Thyroid gland (tissue), 4 donors: Measurements from ENCODE around the gene ARL8A. TPM values are rescaled to one million over a fixed set of nuclear protein-coding genes. Genes with fewer than 3 reads are reported as not detected.

Source experiments
- DNase-seq, 2 donors: peaks; one replicate each; pipeline ENCODE4 v3.0.0-alpha.2; 2019
- H3K27ac ChIP-seq, 3 donors: fragments of 200-600 bp; sonication (generic); 1 replicate in 2 of 3; 2 replicates in 1 of 3; pipeline ENCODE4 v1.5.1; 2016 to 2019; ENCODE audit warnings: mild to moderate bottlenecking in 1 of 3, moderate library complexity in 1 of 3
- H3K27me3 ChIP-seq: fragments of 200-600 bp; sonication (generic); one replicate; pipeline ENCODE4 v1.5.1; 2019
- H3K36me3 ChIP-seq, 2 donors: fragments of 200-600 bp; sonication (generic); one replicate each; pipeline ENCODE4 v1.5.1; 2016 to 2019
- H3K4me1 ChIP-seq, 2 donors: fragments of 200-600 bp; sonication (generic); one replicate each; pipeline ENCODE4 v1.5.1; 2017 to 2019
- H3K4me3 ChIP-seq, 3 donors: fragments of 200-600 bp; sonication (generic); replicated peaks in 1 of 3; 1 replicate in 2 of 3; 2 replicates in 1 of 3; pipeline ENCODE4 v1.5.1; 2016; ENCODE audit warnings: mild to moderate bottlenecking in 1 of 3
- H3K9me3 ChIP-seq: fragments of 200-600 bp; sonication (generic); one replicate; pipeline ENCODE4 v1.5.1; 2017
- POLR2A ChIP-seq, 2 donors: fragments of 450-650 bp; IDR thresholded peaks; one replicate each; pipeline ENCODE4 v1.6.1; 2017; ENCODE audit warnings: antibody characterized with exemption in 2 of 2, mild to moderate bottlenecking in 2 of 2, moderate library complexity in 1 of 2
- WGBS, 2 donors: methylation state at CpG; one replicate each; pipeline ENCODE4 v1.1.5; 2017; 5-methylcytosine and 5-hydroxymethylcytosine counted together
- intact Hi-C: fragments of 100-400 bp; cut with DNase I; formaldehyde crosslinking; loops from one replicate; pipeline ENCODE4 v1.15.1; 2023
- total RNA-seq, 4 donors: library from RNA; depleted of rRNA; stranded (reverse); fragments of >200 nt; gene quantifications; one replicate each; pipeline ENCODE4 v1.2.3, GENCODE V29; 2016
- TF ChIP-seq, protein P1 (sequence below), 6 experiments: fragments of 200-600 bp in 3 of 6; fragments of 450-650 bp in 3 of 6; sonication (generic) in 3 of 6; IDR thresholded peaks; one replicate each; pipeline ENCODE4 v1.5.1; 2016 to 2019; ENCODE audit warnings: antibody characterized with exemption in 6 of 6, mild to moderate bottlenecking in 2 of 6, inconsistent platforms in 1 of 6, moderate library complexity in 1 of 6

ARL8A gene
- total RNA-seq, 4 donors from 2014 or later, result 31.2 to 38.6 (median 35.0) TPM

DNA sequence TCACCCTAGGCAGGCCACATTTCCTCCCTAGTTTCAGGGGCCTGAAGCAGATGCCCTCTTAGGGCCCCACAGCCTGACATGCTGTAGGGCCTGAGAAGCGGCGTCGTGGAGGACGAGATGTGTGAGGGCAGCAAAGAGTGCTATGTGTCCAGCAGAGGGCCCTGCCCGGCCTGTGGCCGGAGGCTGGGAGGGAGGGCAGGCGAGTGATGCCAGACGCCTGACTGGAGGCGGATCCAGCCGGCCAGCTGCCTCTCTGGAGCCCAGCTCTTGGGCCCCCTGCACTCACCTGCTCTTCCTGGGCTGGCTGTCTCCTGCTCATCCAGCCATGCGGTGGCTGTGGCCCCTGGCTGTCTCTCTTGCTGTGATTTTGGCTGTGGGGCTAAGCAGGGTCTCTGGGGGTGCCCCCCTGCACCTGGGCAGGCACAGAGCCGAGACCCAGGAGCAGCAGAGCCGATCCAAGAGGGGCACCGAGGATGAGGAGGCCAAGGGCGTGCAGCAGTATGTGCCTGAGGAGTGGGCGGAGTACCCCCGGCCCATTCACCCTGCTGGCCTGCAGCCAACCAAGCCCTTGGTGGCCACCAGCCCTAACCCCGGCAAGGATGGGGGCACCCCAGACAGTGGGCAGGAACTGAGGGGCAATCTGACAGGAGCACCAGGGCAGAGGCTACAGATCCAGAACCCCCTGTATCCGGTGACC is 21.8 kb downstream of the ARL8A start, which contains the start of gene GPR37L1:
Gene GPR37L1, plus strand, starts transcription at position 279 of the 697 bp plus-strand sequence. Its CDS starts 47 bp downstream, at position 326.
- Histone ChIP-seq H3K4me1 (peaks cover 9 to 18% of the 10 kb centered on the region in 2 donors), H3K36me3 (no peaks in the 10 kb centered on the region), H3K27me3 (no peaks in the 10 kb centered on the region), H3K27ac (peak within 1 kb of the TSS; percentile 24 to 61 (median 40)), H3K4me3 (no peak within 1 kb of the TSS), H3K9me3 (no peaks in the 10 kb centered on the region)
- intact Hi-C loops, result no loop called here
- DNase-seq, result peak; percentile 92 to 93
- no peak for TF ChIP-seq POLR2A (IDR thresholded peaks at IDR 0.05)
- TF ChIP-seq, protein P1, sequence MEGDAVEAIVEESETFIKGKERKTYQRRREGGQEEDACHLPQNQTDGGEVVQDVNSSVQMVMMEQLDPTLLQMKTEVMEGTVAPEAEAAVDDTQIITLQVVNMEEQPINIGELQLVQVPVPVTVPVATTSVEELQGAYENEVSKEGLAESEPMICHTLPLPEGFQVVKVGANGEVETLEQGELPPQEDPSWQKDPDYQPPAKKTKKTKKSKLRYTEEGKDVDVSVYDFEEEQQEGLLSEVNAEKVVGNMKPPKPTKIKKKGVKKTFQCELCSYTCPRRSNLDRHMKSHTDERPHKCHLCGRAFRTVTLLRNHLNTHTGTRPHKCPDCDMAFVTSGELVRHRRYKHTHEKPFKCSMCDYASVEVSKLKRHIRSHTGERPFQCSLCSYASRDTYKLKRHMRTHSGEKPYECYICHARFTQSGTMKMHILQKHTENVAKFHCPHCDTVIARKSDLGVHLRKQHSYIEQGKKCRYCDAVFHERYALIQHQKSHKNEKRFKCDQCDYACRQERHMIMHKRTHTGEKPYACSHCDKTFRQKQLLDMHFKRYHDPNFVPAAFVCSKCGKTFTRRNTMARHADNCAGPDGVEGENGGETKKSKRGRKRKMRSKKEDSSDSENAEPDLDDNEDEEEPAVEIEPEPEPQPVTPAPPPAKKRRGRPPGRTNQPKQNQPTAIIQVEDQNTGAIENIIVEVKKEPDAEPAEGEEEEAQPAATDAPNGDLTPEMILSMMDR (IDR thresholded peaks at IDR 0.05), result peak; percentile 42 to 83 (median 72)
- WGBS, 2 donors, result 28 to 42% methylated on average over 10 to 17 of the region's 19 CpGs

GRCh38 chr1:202121006-202121405 is 23.5 kb downstream of the ARL8A start:
- Histone ChIP-seq H3K27ac (no peak overlapping the region), H3K27me3 (no peaks in the 10 kb centered on the region), H3K36me3 (no peaks in the 10 kb centered on the region), H3K9me3 (no peaks in the 10 kb centered on the region), H3K4me1 (peaks cover 9 to 18% of the 10 kb centered on the region in 2 donors), H3K4me3 (no peak overlapping the region)
- WGBS, 2 donors, result 76 to 80% methylated on average over 7 of the region's 7 CpGs
- DNase-seq, result no peak
- TF ChIP-seq, protein P1 (IDR thresholded peaks at IDR 0.05), result no peak
- no peak for TF ChIP-seq POLR2A (IDR thresholded peaks at IDR 0.05)
- intact Hi-C loops, result no loop called here

GRCh38 chr1:202117898-202118371 is 26.6 kb downstream of the ARL8A start:
- H3K4me1 ChIP-seq, result peaks cover 12 to 25% of the 10 kb centered on the region in 2 donors
- H3K27ac ChIP-seq, result peak overlapping the region in 1 of 3 donors; percentile 23
- 72 to 79% methylated on average over 10 of the region's 10 CpGs for WGBS, 2 donors
- no peaks in the 10 kb centered on the region for H3K27me3 ChIP-seq
- TF ChIP-seq, protein P1 (IDR thresholded peaks at IDR 0.05), result no peak
- TF ChIP-seq POLR2A (IDR thresholded peaks at IDR 0.05), result no peak
- no peaks in the 10 kb centered on the region for H3K9me3 ChIP-seq
- H3K4me3 ChIP-seq, result no peak overlapping the region
- DNase-seq, result peak; percentile 48 to 53
- H3K36me3 ChIP-seq, result no peaks in the 10 kb centered on the region
- intact Hi-C loops, result loop anchor here (10.0 kb wide), 1 partner anchor 223 kb away; no protein-coding TSS in a partner anchor

DNA sequence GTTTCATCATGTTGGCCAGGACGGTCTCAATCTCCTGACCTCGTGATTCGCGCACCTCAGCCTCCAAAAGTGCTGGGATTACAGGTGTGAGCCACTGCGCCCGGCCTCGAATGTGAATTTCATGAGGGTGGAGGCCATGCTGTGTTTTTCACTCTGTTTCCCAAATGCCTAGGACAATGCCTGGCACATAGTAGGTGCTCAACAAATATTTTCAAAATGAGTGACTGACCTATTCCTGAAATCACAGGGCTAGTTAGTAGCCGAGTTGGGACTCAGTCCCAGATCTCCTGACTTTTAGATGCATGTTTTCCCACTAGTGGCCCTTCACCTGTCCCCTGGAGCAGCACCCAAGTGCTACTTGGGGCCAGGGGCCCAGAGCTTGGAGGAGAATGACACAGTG is 28.2 kb downstream of the ARL8A start:
- no peaks in the 10 kb centered on the region for H3K9me3 ChIP-seq
- H3K4me3 ChIP-seq, result no peak overlapping the region
- H3K36me3 ChIP-seq, result no peaks in the 10 kb centered on the region
- H3K4me1 ChIP-seq, result peaks cover 10 to 25% of the 10 kb centered on the region in 2 donors
- WGBS, 2 donors, result 93 to 98% methylated on average over 8 of the region's 8 CpGs
- H3K27ac ChIP-seq, result no peak overlapping the region
- intact Hi-C loops, result loop anchor here (10.0 kb wide), 1 partner anchor 221 kb away; no protein-coding TSS in a partner anchor
- no peak for TF ChIP-seq POLR2A (IDR thresholded peaks at IDR 0.05)
- TF ChIP-seq, protein P1 (IDR thresholded peaks at IDR 0.05), result no peak
- no peaks in the 10 kb centered on the region for H3K27me3 ChIP-seq
- no peak for DNase-seq
